K562 (cell line): ENCODE results near the gene EIF4E. TPM values are rescaled to one million over a fixed set of nuclear protein-coding genes. Genes with fewer than 3 reads are reported as not detected.

Experiments used
- BDP1 ChIP-seq: IDR thresholded peaks from 3 replicates; pipeline ENCODE4 v1.6.1; 2011; ENCODE audit not compliant: insufficient read length, insufficient read depth
- BHLHE40 ChIP-seq: IDR thresholded peaks from 2 replicates; pipeline ENCODE4 v1.6.1; 2011; ENCODE audit warnings: low read length, improper control_type of control experiment
- CGGBP1 ChIP-seq: fragments of 250-450 bp; sonication (Bioruptor Pico); IDR thresholded peaks from 2 replicates; pipeline ENCODE4 v1.9.0; 2021; ENCODE audit warnings: mild to moderate bottlenecking
- EGR1 ChIP-seq: fragments of 450-650 bp; conservative IDR thresholded peaks from 2 replicates; pipeline ENCODE4 v1.6.1; 2017; ENCODE audit warnings: mild to moderate bottlenecking
- ESRRA ChIP-seq: fragments of 450-650 bp; IDR thresholded peaks from 2 replicates; pipeline ENCODE4 v1.6.1; 2014; ENCODE audit warnings: low read depth, mild to moderate bottlenecking, moderate library complexity, borderline replicate concordance
- FOS ChIP-seq: IDR thresholded peaks from 3 replicates; pipeline ENCODE4 v1.6.1; 2011; ENCODE audit not compliant: insufficient read length; ENCODE audit errors: extremely low read depth
- GTF2A2 ChIP-seq: IDR thresholded peaks from 2 replicates; pipeline ENCODE4 v1.6.1; 2016; ENCODE audit warnings: mild to moderate bottlenecking, missing genetic modification characterization, missing compliant biosample characterization
- HDAC6 ChIP-seq: IDR thresholded peaks from 2 replicates; pipeline ENCODE4 v1.6.1; 2012; ENCODE audit warnings: low read depth, mild to moderate bottlenecking, control low read depth, inconsistent platforms, low read length, moderate library complexity
- HMG20A ChIP-seq: fragments of 450-650 bp; formaldehyde crosslinking; conservative IDR thresholded peaks from 2 replicates; pipeline ENCODE4 v1.4.0; 2020; ENCODE audit warnings: mild to moderate bottlenecking, mixed read lengths
- HMGXB4 ChIP-seq: sonication (generic); formaldehyde crosslinking; IDR thresholded peaks from 2 replicates; pipeline ENCODE4 v1.8.1; 2023; ENCODE audit warnings: mild to moderate bottlenecking, missing genetic modification reagents
- MAX ChIP-seq: sonication (generic); formaldehyde crosslinking; IDR thresholded peaks from 2 replicates; pipeline ENCODE4 v1.9.0; 2022; ENCODE audit warnings: mild to moderate bottlenecking, missing genetic modification reagents
- SIN3B ChIP-seq: fragments of 450-650 bp; IDR thresholded peaks from 2 replicates; pipeline ENCODE4 v1.6.1; 2017; ENCODE audit warnings: low read depth, mild to moderate bottlenecking, moderate library complexity
- SLC30A9 ChIP-seq: fragments of 250-450 bp; sonication (Bioruptor Pico); IDR thresholded peaks from 2 replicates; pipeline ENCODE4 v1.8.0; 2022; ENCODE audit warnings: mild to moderate bottlenecking, moderate library complexity
- SMAD3 ChIP-seq: fragments of 450-650 bp; formaldehyde crosslinking; conservative IDR thresholded peaks from 2 replicates; pipeline ENCODE4 v1.4.0; 2020; ENCODE audit warnings: mild to moderate bottlenecking
- SREBF2 ChIP-seq: sonication (generic); formaldehyde crosslinking; IDR thresholded peaks from 2 replicates; pipeline ENCODE4 v1.4.0; 2020; ENCODE audit warnings: mild to moderate bottlenecking, missing genetic modification reagents
- SRSF3 ChIP-seq: fragments of 200-400 bp; formaldehyde crosslinking; IDR thresholded peaks from 2 replicates; pipeline ENCODE4 v1.6.1; 2016; ENCODE audit warnings: mild to moderate bottlenecking, low read length, moderate library complexity; ENCODE audit not compliant: insufficient read depth
- TAF7 ChIP-seq: fragments of 450-650 bp; IDR thresholded peaks from 2 replicates; pipeline ENCODE4 v1.6.1; 2016; ENCODE audit warnings: missing genetic modification characterization, missing compliant biosample characterization
- TEAD4 ChIP-seq, 2 experiments: sonication (generic) in 1 of 2; formaldehyde crosslinking in 1 of 2; IDR thresholded peaks; 2 replicates each; pipeline versions ENCODE4 v1.6.1 to v1.8.0; 2012 to 2022; ENCODE audit warnings: borderline replicate concordance in 1 of 2, inconsistent platforms in 1 of 2, low read length in 1 of 2, mild to moderate bottlenecking in 1 of 2, missing genetic modification reagents in 1 of 2
- XRCC3 ChIP-seq: fragments of 450-650 bp; IDR thresholded peaks from 2 replicates; pipeline ENCODE4 v1.6.1; 2017; ENCODE audit warnings: mild to moderate bottlenecking, moderate library complexity
- ZNF146 ChIP-seq: IDR thresholded peaks from one replicate; pipeline ENCODE4 v1.6.1; 2018; ENCODE audit warnings: missing compliant biosample characterization; ENCODE audit not compliant: unreplicated experiment
- ZNF253 ChIP-seq: fragments of 250-450 bp; sonication (Bioruptor Pico); conservative IDR thresholded peaks from 2 replicates; pipeline ENCODE4 v1.6.1; 2021; ENCODE audit warnings: mild to moderate bottlenecking
- ZNF280B ChIP-seq: fragments of 250-450 bp; sonication (Bioruptor Pico); IDR thresholded peaks from 2 replicates; pipeline ENCODE4 v1.5.1; 2021; ENCODE audit warnings: mild to moderate bottlenecking
- polyA plus RNA-seq, 8 experiments: library from polyadenylated mRNA; depleted of rRNA in 4 of 8; stranded (reverse) in 5 of 8; unstranded in 3 of 8; fragments of >200 nt; fragmentation: Nextera tagmentation in 2 of 8; fragmentation: Illumina TruSeq in 1 of 8; extraction: Ambion mirVana in 2 of 8; extraction: Trizol in 1 of 8; gene quantifications; 2 replicates each; pipeline versions ENCODE4 v1.2.1 to v1.2.3, GENCODE V29; 2011 to 2014; ENCODE audit warnings: inconsistent platforms in 1 of 8, missing spikeins in 1 of 8
- total RNA-seq, 7 experiments: library from RNA; depleted of rRNA in 6 of 7; stranded (reverse); fragments of >200 nt in 6 of 7; fragmentation: Illumina TruSeq in 2 of 7; extraction: Trizol in 2 of 7; gene quantifications; 2 replicates each; pipeline versions ENCODE4 v1.2.1 to v1.2.3, GENCODE V29; 2011 to 2021; ENCODE audit warnings: low replicate concordance in 1 of 7
- TF ChIP-seq, protein P1 (sequence below): fragments of 250-450 bp; sonication (Bioruptor Pico); IDR thresholded peaks from 2 replicates; pipeline ENCODE4 v1.5.0; 2022; ENCODE audit warnings: mild to moderate bottlenecking

EIF4E gene
- total and polyA plus RNA-seq, 9 of the 15 experiments (the other 6 are each of a cell fraction or from before 2014, with no cell fraction given): 164 to 489 (median 179) TPM

DNA sequence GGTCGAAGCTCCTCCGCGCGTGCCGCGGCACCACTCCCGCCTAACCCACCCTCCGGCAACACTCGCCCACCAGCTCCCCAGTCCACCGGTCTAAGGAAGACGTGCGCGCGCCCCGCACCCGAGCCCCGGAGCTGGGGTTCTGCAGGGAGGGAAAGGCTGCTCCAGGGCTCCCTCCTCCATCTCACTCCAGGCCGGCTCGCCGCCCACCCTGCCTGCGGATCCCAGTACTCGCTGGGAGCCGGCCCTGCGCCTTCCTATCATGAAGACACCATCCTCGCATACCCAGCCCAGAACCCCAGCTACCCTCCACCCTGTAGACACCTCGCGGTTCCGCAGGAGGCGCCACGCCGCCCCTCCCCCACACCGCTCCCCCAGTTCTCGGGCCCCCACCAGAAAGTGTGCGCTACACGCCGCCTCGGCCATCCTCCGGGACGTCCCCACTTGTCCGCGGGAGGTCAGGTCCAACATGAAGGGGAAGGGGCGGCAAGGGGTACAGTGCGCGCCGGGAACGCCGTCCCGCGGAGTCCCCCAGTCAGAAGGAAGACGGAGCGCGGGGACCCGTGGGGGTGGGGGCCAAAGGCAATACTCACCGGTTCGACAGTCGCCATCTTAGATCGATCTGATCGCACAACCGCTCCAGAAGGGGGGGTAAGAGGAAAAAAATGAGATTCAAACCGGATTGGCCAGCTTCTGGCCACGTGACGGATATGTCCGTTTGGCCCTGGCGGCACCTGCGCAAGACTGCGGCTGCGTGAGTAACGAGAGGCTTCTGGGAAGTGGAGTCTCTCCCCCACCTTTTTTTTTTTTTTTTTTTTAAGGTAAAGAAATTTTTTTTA, at the start of gene EIF4E (continued):
- TF ChIP-seq SRSF3: no peak; the same call in 1 of the 2 replicates
- TF ChIP-seq HMGXB4 (CRISPR knock-in tag): no peak
- peak; percentile 28 for TF ChIP-seq EGR1
- TF ChIP-seq BDP1: no peak
- peak; percentile 79 for TF ChIP-seq FOS
- no peak for TF ChIP-seq SMAD3
- peak; percentile 79 for TF ChIP-seq BHLHE40
- TF ChIP-seq ZNF253: no peak
- TF ChIP-seq ZNF146: no peak
- no peak for TF ChIP-seq HDAC6
- peak; percentile 68 for TF ChIP-seq MAX (CRISPR knock-in tag)
- peak; percentile 96 for TF ChIP-seq TAF7
- TF ChIP-seq SREBF2 (CRISPR knock-in tag): no peak
- TF ChIP-seq HMG20A (CRISPR knock-in tag): no peak
- no peak for TF ChIP-seq GTF2A2
- no peak for TF ChIP-seq CGGBP1 (CRISPR knock-in tag)
- no peak for TF ChIP-seq ZNF280B (CRISPR knock-in tag)
- no peak for TF ChIP-seq XRCC3
- peak; percentile 44 for TF ChIP-seq TEAD4 (IDR thresholded peaks at IDR 0.05; ENCODE audit: low read length)
- no peak for TF ChIP-seq TEAD4 (CRISPR knock-in tag; IDR thresholded peaks at IDR 0.05; ENCODE audit: borderline replicate concordance)
- TF ChIP-seq SLC30A9 (CRISPR knock-in tag): no peak
- TF ChIP-seq SIN3B: peak; percentile 60; the same call in 1 of the 2 replicates
- TF ChIP-seq ESRRA: 0 out of 2 replicates have a peak, but pooled peaks have one; percentile 5
- TF ChIP-seq, protein P1, sequence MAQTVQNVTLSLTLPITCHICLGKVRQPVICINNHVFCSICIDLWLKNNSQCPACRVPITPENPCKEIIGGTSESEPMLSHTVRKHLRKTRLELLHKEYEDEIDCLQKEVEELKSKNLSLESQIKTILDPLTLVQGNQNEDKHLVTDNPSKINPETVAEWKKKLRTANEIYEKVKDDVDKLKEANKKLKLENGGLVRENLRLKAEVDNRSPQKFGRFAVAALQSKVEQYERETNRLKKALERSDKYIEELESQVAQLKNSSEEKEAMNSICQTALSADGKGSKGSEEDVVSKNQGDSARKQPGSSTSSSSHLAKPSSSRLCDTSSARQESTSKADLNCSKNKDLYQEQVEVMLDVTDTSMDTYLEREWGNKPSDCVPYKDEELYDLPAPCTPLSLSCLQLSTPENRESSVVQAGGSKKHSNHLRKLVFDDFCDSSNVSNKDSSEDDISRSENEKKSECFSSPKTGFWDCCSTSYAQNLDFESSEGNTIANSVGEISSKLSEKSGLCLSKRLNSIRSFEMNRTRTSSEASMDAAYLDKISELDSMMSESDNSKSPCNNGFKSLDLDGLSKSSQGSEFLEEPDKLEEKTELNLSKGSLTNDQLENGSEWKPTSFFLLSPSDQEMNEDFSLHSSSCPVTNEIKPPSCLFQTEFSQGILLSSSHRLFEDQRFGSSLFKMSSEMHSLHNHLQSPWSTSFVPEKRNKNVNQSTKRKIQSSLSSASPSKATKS: no peak
